IPS DF 4.7 (cell line): ENCODE data around the gene KIF4A.
"Not testable (repeated sequence)": the region's sequence is repeated elsewhere in the genome, so short reads cannot be mapped to it uniquely, and the experiment has no call there.

Source experiments
- DNase-seq: peaks from one replicate; pipeline ENCODE4 v3.0.0-alpha.2; 2013; ENCODE audit warnings: low spot score; ENCODE audit errors: extremely low read depth

KIF4A gene

GRCh38 chrX:70289793-70290770 lies at the start of gene KIF4A, which contains the start of gene PDZD11:
TSS of gene KIF4A (plus strand) at chrX:70290104. CDS start at chrX:70290459, 355 bp downstream.
TSS of gene PDZD11 (minus strand) at chrX:70289927. CDS start at chrX:70289341, 586 bp downstream.
- peak; percentile 25 for DNase-seq

- no peak for DNase-seq
Observed at GRCh38 chrX:70240751-70241150, 49.2 kb upstream of the KIF4A start.

- DNase-seq = no peak
Observed at GRCh38 chrX:70241501-70241900, 48.4 kb upstream of the KIF4A start.

GRCh38 chrX:70243601-70244000 lies 46.3 kb upstream of the KIF4A start:
- not testable (repeated sequence) for DNase-seq

GRCh38 chrX:70244881-70245280 lies 45.0 kb upstream of the KIF4A start:
- DNase-seq = no peak

GRCh38 chrX:70247252-70247651 lies 42.7 kb upstream of the KIF4A start:
- DNase-seq = no peak

GRCh38 chrX:70252491-70252890 lies 37.4 kb upstream of the KIF4A start:
- DNase-seq = no peak

GRCh38 chrX:70253377-70254062 lies 36.4 kb upstream of the KIF4A start:
- DNase-seq = no peak

GRCh38 chrX:70254063-70254400 lies 35.9 kb upstream of the KIF4A start:
- no peak for DNase-seq

- no peak for DNase-seq
Observed at GRCh38 chrX:70254909-70255308, 35.0 kb upstream of the KIF4A start.

GRCh38 chrX:70255452-70255851 lies 34.5 kb upstream of the KIF4A start:
- no peak for DNase-seq

- DNase-seq = no peak
Observed at GRCh38 chrX:70257423-70258288, 32.2 kb upstream of the KIF4A start.

GRCh38 chrX:70260104-70260503 lies 29.8 kb upstream of the KIF4A start, which contains the start of gene P2RY4:
TSS of gene P2RY4 (minus strand) at chrX:70260204. CDS start at chrX:70259624, 580 bp downstream.
- DNase-seq = no peak

GRCh38 chrX:70262952-70263567 lies 26.8 kb upstream of the KIF4A start:
- DNase-seq = peak; percentile 36

GRCh38 chrX:70264784-70265183 lies 25.1 kb upstream of the KIF4A start:
- DNase-seq = no peak

- no peak for DNase-seq
Observed at GRCh38 chrX:70268034-70268433, 21.9 kb upstream of the KIF4A start, which contains the start of gene ARR3. TSS of gene ARR3 (plus strand) at chrX:70268334. CDS start at chrX:70269386, 1,052 bp downstream.

- DNase-seq = not testable (repeated sequence)
Observed at GRCh38 chrX:70274029-70274428, 15.9 kb upstream of the KIF4A start.

- DNase-seq = no peak
Observed at GRCh38 chrX:70279081-70279480, 10.8 kb upstream of the KIF4A start.

- DNase-seq = no peak
Observed at GRCh38 chrX:70280573-70280972, 9.3 kb upstream of the KIF4A start.

GRCh38 chrX:70281951-70282350 lies 8.0 kb upstream of the KIF4A start, which contains the start of gene RAB41:
TSS of gene RAB41 (plus strand) at chrX:70282172. CDS start at chrX:70282218, 46 bp downstream.
- DNase-seq = no peak
